AG04450 (cell line): ENCODE results near the gene PRR23E. TPM values are rescaled to one million over a fixed set of nuclear protein-coding genes. Genes with fewer than 3 reads are reported as not detected.

Experiments
- CTCF ChIA-PET: fragments of 300-600, 350-600 bp; formaldehyde crosslinking; extraction: SDS; loops from one replicate; lab custom pipeline; 2022; ENCODE audit warnings: antibody characterized with exemption, inconsistent platforms; lab: Charles Lee
- POLR2A ChIA-PET: fragments of 350-600 bp; formaldehyde crosslinking; extraction: SDS; loops from one replicate; lab custom pipeline; 2021; ENCODE audit warnings: antibody characterized with exemption, inconsistent platforms; lab: Yijun Ruan, JAX
- DNase-seq: peaks from one replicate; pipeline ENCODE4 v3.0.0-alpha.2; 2011; ENCODE audit warnings: low read depth, low spot score
- H3K27ac ChIP-seq: one replicate; pipeline ENCODE4 v1.5.1; 2012; ENCODE audit warnings: low read depth, low read length, control low read depth
- H3K27me3 ChIP-seq: one replicate; pipeline ENCODE4 v1.6.0; 2012; ENCODE audit warnings: low read length; ENCODE audit not compliant: control insufficient read depth, insufficient read depth
- H3K4me3 ChIP-seq: 2 replicates; pipeline ENCODE4 v1.5.1; 2011; ENCODE audit warnings: mild to moderate bottlenecking, low read depth, low read length, control low read depth
- H3K9me3 ChIP-seq: 2 replicates; pipeline ENCODE4 v1.5.1; 2012; ENCODE audit warnings: low read length; ENCODE audit not compliant: control insufficient read depth, insufficient read depth
- polyA plus RNA-seq: library from polyadenylated mRNA; depleted of rRNA; stranded (reverse); fragments of >200 nt; gene quantifications from 2 replicates; pipeline ENCODE4 v1.2.3, GENCODE V29; 2011
- TF ChIP-seq, protein P1 (sequence below): IDR thresholded peaks from 2 replicates; pipeline ENCODE4 v1.5.1; 2011; ENCODE audit warnings: low read depth, low read length, control low read depth, inconsistent platforms

Gene PRR23E
- polyA plus RNA-seq, 1 experiment = not detected

DNA sequence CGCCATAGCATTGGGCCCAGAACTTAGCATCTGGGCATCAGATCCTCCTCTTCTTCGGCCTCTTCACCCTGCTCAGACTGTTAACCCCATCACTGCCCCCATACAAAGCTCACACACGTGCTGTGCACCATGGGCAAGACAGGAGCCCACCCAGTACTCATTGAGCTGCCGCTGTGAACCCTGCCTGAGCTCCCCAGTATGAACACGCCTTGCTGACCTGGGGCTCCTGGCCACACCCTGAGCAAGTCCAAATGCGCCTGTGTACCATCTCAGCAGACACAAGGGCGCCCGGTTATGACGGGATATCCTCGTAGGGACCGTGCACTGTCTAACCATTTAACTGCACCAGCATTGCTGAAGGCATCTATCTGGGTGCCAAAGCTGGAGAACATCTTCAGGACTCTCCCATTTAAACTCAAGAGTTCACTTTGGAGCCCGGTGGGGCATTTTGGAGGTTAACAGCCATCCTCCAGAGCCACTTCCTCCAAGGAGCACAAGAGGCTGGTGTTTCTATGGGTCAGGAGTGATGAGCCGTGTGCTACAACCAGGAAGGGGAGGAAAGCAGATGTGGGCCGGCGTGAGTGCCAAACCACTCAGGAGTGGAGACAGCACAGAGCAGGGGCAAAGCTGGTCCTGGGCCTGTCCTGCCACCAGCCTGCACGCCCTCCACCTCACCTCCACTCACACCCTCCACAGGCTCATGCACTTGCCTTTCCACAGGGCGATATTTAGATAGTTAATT, 12.1 kb downstream of the PRR23E start:
- POLR2A ChIA-PET = no interaction called here
- CTCF ChIA-PET = interaction anchor here (0.6 kb wide), 1 partner anchor 75 kb away, joined by 4 read pairs; no protein-coding TSS in a partner anchor

DNA sequence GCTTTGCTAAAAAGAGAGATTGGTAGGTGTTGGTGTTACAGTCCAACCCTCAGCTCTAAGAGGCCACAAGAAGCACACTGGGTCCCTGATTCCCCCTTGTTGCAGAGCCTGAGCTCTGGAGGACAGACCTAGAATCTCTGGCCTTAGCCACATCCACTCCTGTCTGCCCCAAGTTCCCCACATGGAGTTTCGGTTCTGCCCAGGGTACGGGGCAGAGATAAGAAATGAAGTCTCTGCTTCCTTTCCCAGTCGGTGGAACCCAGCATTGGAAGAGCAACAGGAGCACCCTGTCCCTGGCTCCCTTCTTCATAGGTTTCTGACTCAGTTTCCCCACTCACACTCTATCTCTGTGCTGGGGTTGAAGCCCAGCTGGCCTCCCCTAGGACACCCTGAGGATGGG, 13.2 kb downstream of the PRR23E start:
- no peaks in the 10 kb centered on the region for H3K27me3 ChIP-seq
- TF ChIP-seq, protein P1, sequence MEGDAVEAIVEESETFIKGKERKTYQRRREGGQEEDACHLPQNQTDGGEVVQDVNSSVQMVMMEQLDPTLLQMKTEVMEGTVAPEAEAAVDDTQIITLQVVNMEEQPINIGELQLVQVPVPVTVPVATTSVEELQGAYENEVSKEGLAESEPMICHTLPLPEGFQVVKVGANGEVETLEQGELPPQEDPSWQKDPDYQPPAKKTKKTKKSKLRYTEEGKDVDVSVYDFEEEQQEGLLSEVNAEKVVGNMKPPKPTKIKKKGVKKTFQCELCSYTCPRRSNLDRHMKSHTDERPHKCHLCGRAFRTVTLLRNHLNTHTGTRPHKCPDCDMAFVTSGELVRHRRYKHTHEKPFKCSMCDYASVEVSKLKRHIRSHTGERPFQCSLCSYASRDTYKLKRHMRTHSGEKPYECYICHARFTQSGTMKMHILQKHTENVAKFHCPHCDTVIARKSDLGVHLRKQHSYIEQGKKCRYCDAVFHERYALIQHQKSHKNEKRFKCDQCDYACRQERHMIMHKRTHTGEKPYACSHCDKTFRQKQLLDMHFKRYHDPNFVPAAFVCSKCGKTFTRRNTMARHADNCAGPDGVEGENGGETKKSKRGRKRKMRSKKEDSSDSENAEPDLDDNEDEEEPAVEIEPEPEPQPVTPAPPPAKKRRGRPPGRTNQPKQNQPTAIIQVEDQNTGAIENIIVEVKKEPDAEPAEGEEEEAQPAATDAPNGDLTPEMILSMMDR = no peak
- DNase-seq = no peak
- H3K27ac ChIP-seq = no peak overlapping the region
- CTCF ChIA-PET = no interaction called here
- POLR2A ChIA-PET = no interaction called here
- no peaks in the 10 kb centered on the region; the same call in 1 of the 2 replicates for H3K9me3 ChIP-seq
- no peak overlapping the region for H3K4me3 ChIP-seq

More for the DNA sequence above, 12.1 kb downstream of the PRR23E start:
- no peak overlapping the region for H3K27ac ChIP-seq
- peaks cover 3% of the 10 kb centered on the region for H3K27me3 ChIP-seq
- TF ChIP-seq, protein P1 = no peak
- no peak overlapping the region for H3K4me3 ChIP-seq
- H3K9me3 ChIP-seq = no peaks in the 10 kb centered on the region; the same call in 1 of the 2 replicates
- no peak for DNase-seq

DNA sequence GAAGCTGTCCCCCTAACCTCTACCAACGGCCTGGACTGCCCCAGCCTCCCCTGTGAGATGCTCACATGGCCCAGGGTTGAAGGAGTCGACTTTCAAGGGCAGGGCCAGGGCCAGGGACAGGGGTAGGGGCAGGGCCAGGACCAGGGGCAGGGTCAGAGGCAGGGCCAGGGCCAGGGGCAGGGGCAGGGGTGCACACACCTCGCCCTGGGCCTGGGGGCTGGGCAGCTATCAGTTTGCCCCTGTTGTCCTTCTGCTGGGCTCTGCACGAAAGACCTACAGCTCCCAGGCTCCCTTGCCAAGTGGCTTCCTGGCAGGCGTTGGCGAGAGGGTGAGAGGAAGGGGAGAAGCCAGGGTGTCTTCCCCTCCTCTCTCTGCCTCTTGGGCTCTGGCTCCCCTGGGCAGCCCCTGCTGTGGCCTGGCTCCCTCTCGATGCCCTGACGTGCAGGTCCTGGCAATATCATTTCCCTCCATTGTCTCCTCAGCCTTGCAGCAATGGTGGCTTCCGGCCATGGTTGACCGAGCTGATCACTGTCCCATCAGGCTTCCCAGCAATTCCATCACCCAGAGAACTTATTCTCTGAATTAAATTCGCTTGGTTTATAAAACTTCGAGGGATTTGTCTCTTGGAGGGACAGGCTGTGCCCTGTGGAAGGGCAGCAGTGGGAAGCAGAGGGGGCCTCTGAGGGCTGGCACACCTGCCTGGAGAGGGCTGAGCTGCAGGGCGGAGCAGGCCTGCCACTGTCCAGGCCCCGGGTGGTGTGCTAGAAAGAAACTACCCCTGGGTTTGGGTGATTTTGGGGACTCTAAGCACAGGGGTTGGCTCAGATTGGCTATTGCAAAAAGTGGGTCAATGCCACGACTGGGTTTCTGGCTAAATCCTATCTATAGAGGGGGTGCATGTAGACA, 13.9 kb downstream of the PRR23E start:
- no peak overlapping the region for H3K27ac ChIP-seq
- CTCF ChIA-PET = no interaction called here

GRCh38 chr3:127207727-127208482, 15.0 kb downstream of the PRR23E start:
- DNase-seq = no peak
- ChIA-PET POLR2A (no interaction called here), CTCF (no interaction called here)
- Histone ChIP-seq H3K27me3 (no peaks in the 10 kb centered on the region), H3K27ac (no peak overlapping the region), H3K9me3 (no peaks in the 10 kb centered on the region; the same call in 1 of the 2 replicates), H3K4me3 (no peak overlapping the region)
- TF ChIP-seq, protein P1 = no peak

More for the DNA sequence above, 13.9 kb downstream of the PRR23E start:
- Histone ChIP-seq H3K4me3 (no peak overlapping the region), H3K27me3 (no peaks in the 10 kb centered on the region), H3K9me3 (no peaks in the 10 kb centered on the region; the same call in 1 of the 2 replicates)
- TF ChIP-seq, protein P1 = no peak
- DNase-seq = no peak
- POLR2A ChIA-PET = no interaction called here
